DOHH2 (cell line): ENCODE data around the gene SLC39A11.

Source experiments
- EZH2phosphoT487 ChIP-seq: fragments of 200-600 bp; sonication (generic); IDR thresholded peaks from 2 replicates; pipeline ENCODE4 v1.6.1; 2017; ENCODE audit warnings: borderline replicate concordance, mild to moderate bottlenecking, antibody characterized with exemption, low read length, moderate library complexity, mixed read lengths
- TF ChIP-seq, protein P1 (sequence below): fragments of 200-600 bp; sonication (generic); IDR thresholded peaks from one replicate; pipeline ENCODE4 v1.5.1; 2014; ENCODE audit warnings: antibody characterized with exemption, mild to moderate bottlenecking, low read depth, low read length; ENCODE audit not compliant: poor library complexity, severe bottlenecking

DNA sequence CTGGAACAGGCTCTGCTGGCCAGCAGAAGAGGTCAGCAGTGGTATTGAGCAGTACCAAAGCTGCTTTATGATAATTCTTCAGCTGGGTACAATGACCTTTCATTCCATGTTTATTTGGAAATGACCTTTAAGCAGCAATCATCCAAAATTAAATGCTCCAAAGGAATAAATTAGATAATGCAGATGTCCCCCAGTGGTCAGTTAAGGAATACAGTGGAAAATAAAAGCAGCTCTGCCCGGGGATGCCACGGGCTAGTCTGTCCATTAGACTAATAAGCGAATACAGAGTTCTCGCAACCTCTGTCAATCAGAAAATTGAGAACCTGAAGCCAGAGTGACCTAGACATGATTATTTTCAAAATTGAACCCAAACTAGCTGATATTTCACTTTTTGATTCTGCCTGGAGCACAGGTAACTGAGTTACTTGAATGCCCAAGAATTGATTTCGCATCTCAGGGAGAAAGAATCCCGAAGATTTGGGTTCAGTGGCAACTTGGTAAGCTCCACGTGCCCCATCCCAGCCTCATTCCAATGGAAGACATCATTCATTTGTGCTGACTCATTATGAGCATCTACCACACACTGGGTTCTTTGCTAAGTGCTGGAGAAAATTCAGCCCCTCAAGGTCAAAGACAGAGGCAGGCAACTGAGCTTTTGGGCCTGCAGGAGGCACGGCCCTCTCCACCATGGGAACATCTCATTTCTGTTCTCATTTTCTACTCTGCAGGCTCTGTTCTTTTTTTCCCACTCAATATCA, 34.4 kb upstream of the SLC39A11 start:
- TF ChIP-seq, protein P1, sequence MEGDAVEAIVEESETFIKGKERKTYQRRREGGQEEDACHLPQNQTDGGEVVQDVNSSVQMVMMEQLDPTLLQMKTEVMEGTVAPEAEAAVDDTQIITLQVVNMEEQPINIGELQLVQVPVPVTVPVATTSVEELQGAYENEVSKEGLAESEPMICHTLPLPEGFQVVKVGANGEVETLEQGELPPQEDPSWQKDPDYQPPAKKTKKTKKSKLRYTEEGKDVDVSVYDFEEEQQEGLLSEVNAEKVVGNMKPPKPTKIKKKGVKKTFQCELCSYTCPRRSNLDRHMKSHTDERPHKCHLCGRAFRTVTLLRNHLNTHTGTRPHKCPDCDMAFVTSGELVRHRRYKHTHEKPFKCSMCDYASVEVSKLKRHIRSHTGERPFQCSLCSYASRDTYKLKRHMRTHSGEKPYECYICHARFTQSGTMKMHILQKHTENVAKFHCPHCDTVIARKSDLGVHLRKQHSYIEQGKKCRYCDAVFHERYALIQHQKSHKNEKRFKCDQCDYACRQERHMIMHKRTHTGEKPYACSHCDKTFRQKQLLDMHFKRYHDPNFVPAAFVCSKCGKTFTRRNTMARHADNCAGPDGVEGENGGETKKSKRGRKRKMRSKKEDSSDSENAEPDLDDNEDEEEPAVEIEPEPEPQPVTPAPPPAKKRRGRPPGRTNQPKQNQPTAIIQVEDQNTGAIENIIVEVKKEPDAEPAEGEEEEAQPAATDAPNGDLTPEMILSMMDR, result no peak
- no peak for TF ChIP-seq EZH2phosphoT487
